Astrocyte (in vitro differentiated cells and primary cell): ENCODE results near the gene DPYSL3.

Experiments used
- CTCF ChIP-seq: IDR thresholded peaks from 2 replicates; pipeline ENCODE4 v1.5.1; 2011; ENCODE audit warnings: low read depth, mild to moderate bottlenecking, inconsistent platforms, low read length, moderate library complexity; ENCODE audit not compliant: insufficient read depth
- EZH2 ChIP-seq: IDR thresholded peaks from 2 replicates; pipeline ENCODE4 v1.6.1; 2012; ENCODE audit warnings: mild to moderate bottlenecking, low read length, inconsistent platforms; ENCODE audit not compliant: insufficient read depth

- TF ChIP-seq CTCF (no peak), EZH2 (no peak)
These were observed 150.3 kb downstream of the DPYSL3 start for GRCh38 chr5:147359581-147359980.
